Measurements from ENCODE around the gene RIOK3.
A peak's percentile ranks its signal among the peaks of the same experiment; 100 is the strongest.
"Not testable (repeated sequence)": the region's sequence is repeated elsewhere in the genome, so short reads cannot be mapped to it uniquely, and the experiment has no call there.

Gene RIOK3

GRCh38 chr18:23471486-23471885 lies 18.4 kb downstream of the RIOK3 start:
- no peaks in the 10 kb centered on the region for H3K4me1 ChIP-seq (ENCODE audit: control insufficient read depth in 1 of 2, insufficient read depth in 2 of 2, low read length in 2 of 2)
- no peaks in the 10 kb centered on the region for H3K27me3 ChIP-seq (ENCODE audit: low read depth, low read length)
- H3K27ac ChIP-seq (ENCODE audit: low read length) = no peak overlapping the region
- peaks cover 74 to 78% of the 10 kb centered on the region in 2 donors for H3K36me3 ChIP-seq (ENCODE audit: control insufficient read depth in 1 of 2, insufficient read depth in 2 of 2, low read length in 2 of 2)
- H3K9me3 ChIP-seq (ENCODE audit: control insufficient read depth in 1 of 2, low read length in 2 of 2) = no peaks in the 10 kb centered on the region
- no peak overlapping the region for H3K4me3 ChIP-seq (ENCODE audit: low read depth in 1 of 2, low read length in 2 of 2)

DNA sequence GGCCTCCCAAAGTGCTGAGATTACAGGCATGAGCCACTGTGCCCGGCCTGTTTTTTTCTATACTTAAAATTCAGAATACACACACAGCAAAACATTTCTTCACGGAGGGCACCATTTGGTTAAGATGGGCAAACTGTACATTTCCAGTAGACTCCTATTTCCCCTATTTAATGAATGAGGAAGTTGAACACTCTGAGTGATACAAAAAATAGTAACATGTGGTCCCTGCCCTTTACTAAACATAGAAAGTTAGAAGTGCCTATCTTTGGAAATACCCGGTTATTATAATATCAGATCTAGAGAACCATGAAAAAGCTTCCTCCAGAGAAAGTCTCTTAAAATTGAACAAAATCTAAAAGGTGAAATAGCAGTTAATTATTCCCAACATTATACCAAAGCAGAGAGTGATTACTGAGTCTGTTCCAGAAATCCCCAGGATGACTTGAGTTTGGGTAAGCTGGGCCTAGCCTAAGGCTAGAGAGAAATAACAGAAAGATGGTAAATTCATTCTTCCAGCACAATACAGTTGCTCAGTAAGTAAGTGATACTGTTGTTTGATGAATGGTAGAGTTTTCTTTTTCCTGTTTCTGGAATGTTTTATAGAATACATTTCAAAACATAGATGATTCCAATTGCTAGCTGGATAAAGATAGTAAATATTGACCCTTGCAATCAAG lies 26.9 kb downstream of the RIOK3 start:
- Histone ChIP-seq H3K9me3 (ENCODE audit: control insufficient read depth in 1 of 2, low read length in 2 of 2) (no peaks in the 10 kb centered on the region), H3K27me3 (ENCODE audit: low read depth, low read length) (no peaks in the 10 kb centered on the region), H3K4me3 (ENCODE audit: low read depth in 1 of 2, low read length in 2 of 2) (no peak overlapping the region), H3K36me3 (ENCODE audit: control insufficient read depth in 1 of 2, insufficient read depth in 2 of 2, low read length in 2 of 2) (peaks cover 48 to 64% of the 10 kb centered on the region in 2 donors), H3K27ac (ENCODE audit: low read length) (no peak overlapping the region), H3K4me1 (ENCODE audit: control insufficient read depth in 1 of 2, insufficient read depth in 2 of 2, low read length in 2 of 2) (no peaks in the 10 kb centered on the region)

- H3K36me3 ChIP-seq (ENCODE audit: control insufficient read depth in 1 of 2, insufficient read depth in 2 of 2, low read length in 2 of 2) = peaks cover 18 to 27% of the 10 kb centered on the region in 2 donors
- H3K4me3 ChIP-seq (ENCODE audit: low read depth in 1 of 2, low read length in 2 of 2) = no peak overlapping the region
- H3K27ac ChIP-seq (ENCODE audit: low read length) = no peak overlapping the region
- H3K27me3 ChIP-seq (ENCODE audit: low read depth, low read length) = no peaks in the 10 kb centered on the region
- peaks cover 0 to 4% of the 10 kb centered on the region in 2 donors for H3K4me1 ChIP-seq (ENCODE audit: control insufficient read depth in 1 of 2, insufficient read depth in 2 of 2, low read length in 2 of 2)
- no peaks in the 10 kb centered on the region for H3K9me3 ChIP-seq (ENCODE audit: control insufficient read depth in 1 of 2, low read length in 2 of 2)
Observed at GRCh38 chr18:23484561-23485182, 31.6 kb downstream of the RIOK3 start.

GRCh38 chr18:23485386-23485785 lies 32.3 kb downstream of the RIOK3 start:
- peaks cover 11 to 20% of the 10 kb centered on the region in 2 donors for H3K36me3 ChIP-seq (ENCODE audit: control insufficient read depth in 1 of 2, insufficient read depth in 2 of 2, low read length in 2 of 2)
- no peaks in the 10 kb centered on the region for H3K9me3 ChIP-seq (ENCODE audit: control insufficient read depth in 1 of 2, low read length in 2 of 2)
- H3K27me3 ChIP-seq (ENCODE audit: low read depth, low read length) = no peaks in the 10 kb centered on the region
- H3K4me3 ChIP-seq (ENCODE audit: low read depth in 1 of 2, low read length in 2 of 2) = no peak overlapping the region
- no peak overlapping the region for H3K27ac ChIP-seq (ENCODE audit: low read length)
- H3K4me1 ChIP-seq (ENCODE audit: control insufficient read depth in 1 of 2, insufficient read depth in 2 of 2, low read length in 2 of 2) = peaks cover 0 to 4% of the 10 kb centered on the region in 2 donors

DNA sequence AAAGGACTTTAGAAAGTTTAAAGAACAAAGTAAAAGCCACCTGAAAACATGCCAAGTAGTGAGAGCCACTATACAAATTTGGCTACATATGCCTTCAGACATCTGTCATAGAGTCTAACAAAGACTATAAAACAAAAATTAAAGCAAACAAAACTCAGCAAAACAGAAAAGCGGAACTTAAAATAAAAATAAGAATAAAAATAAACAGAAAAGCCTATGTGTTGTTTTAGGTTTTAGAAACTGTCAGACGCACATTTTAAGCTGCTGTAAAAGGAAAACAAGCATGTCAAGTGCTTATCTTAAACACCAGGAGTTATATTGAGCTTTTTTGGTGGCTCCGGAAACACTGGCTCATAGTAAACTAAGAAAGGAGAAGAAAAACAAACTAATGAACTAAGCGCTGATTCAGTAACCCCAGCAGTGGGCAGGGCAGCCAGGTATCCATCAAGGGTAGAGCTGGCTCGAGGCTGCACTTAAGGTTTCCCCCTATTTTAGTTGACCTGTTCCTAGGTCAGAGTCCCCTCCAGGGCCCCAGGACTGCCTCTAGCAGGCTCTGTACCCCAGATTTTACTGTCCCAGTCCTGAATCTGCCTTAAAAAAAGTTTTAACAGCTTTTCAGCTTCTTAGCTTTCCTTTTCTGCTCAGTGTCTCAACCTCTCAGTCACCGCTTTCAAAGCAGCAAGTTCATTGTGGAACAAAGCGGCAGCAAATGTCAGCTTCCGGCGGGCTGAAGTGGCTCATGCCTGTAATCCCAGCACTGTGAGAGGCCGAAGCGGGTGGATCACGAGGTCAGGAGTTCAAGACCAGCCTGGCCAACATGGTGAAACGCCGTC lies 34.9 kb downstream of the RIOK3 start:
- H3K36me3 ChIP-seq (ENCODE audit: control insufficient read depth in 1 of 2, insufficient read depth in 2 of 2, low read length in 2 of 2) = peaks cover 0 to 5% of the 10 kb centered on the region in 2 donors
- H3K27ac ChIP-seq (ENCODE audit: low read length) = peak overlapping the region; percentile 69
- H3K4me3 ChIP-seq (ENCODE audit: low read depth in 1 of 2, low read length in 2 of 2) = peak overlapping the region; percentile 24 to 37
- no peaks in the 10 kb centered on the region for H3K9me3 ChIP-seq (ENCODE audit: control insufficient read depth in 1 of 2, low read length in 2 of 2)
- peaks cover 0 to 4% of the 10 kb centered on the region in 2 donors for H3K4me1 ChIP-seq (ENCODE audit: control insufficient read depth in 1 of 2, insufficient read depth in 2 of 2, low read length in 2 of 2)
- H3K27me3 ChIP-seq (ENCODE audit: low read depth, low read length) = no peaks in the 10 kb centered on the region

- not testable (repeated sequence) for H3K27ac ChIP-seq (ENCODE audit: low read length); H3K4me3 ChIP-seq (ENCODE audit: low read depth in 1 of 2, low read length in 2 of 2); H3K4me1 ChIP-seq (ENCODE audit: control insufficient read depth in 1 of 2, insufficient read depth in 2 of 2, low read length in 2 of 2); H3K9me3 ChIP-seq (ENCODE audit: control insufficient read depth in 1 of 2, low read length in 2 of 2); H3K36me3 ChIP-seq (ENCODE audit: control insufficient read depth in 1 of 2, insufficient read depth in 2 of 2, low read length in 2 of 2); H3K27me3 ChIP-seq (ENCODE audit: low read depth, low read length)
Observed at GRCh38 chr18:23489586-23489985, 36.5 kb downstream of the RIOK3 start.

DNA sequence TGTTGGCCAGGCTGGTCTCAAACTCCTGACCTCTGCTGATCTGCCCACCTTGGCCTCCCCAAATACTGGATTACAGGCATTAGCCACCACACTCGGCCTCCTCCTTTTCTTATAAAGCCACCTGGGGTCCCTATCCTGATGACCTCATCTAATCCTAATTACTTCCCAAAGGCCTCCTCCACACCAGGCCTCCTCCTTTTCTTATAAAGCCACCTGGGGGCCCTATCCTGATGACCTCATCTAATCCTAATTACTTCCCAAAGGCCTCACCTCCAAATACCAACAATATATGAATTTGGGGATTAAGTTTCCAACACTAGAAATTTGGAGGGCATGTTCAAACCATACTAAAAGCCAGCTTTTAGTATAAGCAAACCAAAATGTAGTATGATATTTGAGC lies 40.6 kb downstream of the RIOK3 start:
- Histone ChIP-seq H3K27me3 (ENCODE audit: low read depth, low read length) (no peaks in the 10 kb centered on the region), H3K36me3 (ENCODE audit: control insufficient read depth in 1 of 2, insufficient read depth in 2 of 2, low read length in 2 of 2) (no peaks in the 10 kb centered on the region), H3K27ac (ENCODE audit: low read length) (no peak overlapping the region), H3K4me3 (ENCODE audit: low read depth in 1 of 2, low read length in 2 of 2) (no peak overlapping the region), H3K9me3 (ENCODE audit: control insufficient read depth in 1 of 2, low read length in 2 of 2) (no peaks in the 10 kb centered on the region), H3K4me1 (ENCODE audit: control insufficient read depth in 1 of 2, insufficient read depth in 2 of 2, low read length in 2 of 2) (no peaks in the 10 kb centered on the region)

- H3K9me3 ChIP-seq (ENCODE audit: control insufficient read depth in 1 of 2, low read length in 2 of 2) = no peaks in the 10 kb centered on the region
- no peaks in the 10 kb centered on the region for H3K4me1 ChIP-seq (ENCODE audit: control insufficient read depth in 1 of 2, insufficient read depth in 2 of 2, low read length in 2 of 2)
- H3K27ac ChIP-seq (ENCODE audit: low read length) = no peak overlapping the region
- H3K36me3 ChIP-seq (ENCODE audit: control insufficient read depth in 1 of 2, insufficient read depth in 2 of 2, low read length in 2 of 2) = no peaks in the 10 kb centered on the region
- H3K27me3 ChIP-seq (ENCODE audit: low read depth, low read length) = no peaks in the 10 kb centered on the region
- H3K4me3 ChIP-seq (ENCODE audit: low read depth in 1 of 2, low read length in 2 of 2) = no peak overlapping the region
Observed at GRCh38 chr18:23494992-23495391, 41.9 kb downstream of the RIOK3 start.

GRCh38 chr18:23495723-23496440 lies 42.8 kb downstream of the RIOK3 start:
- Histone ChIP-seq H3K36me3 (ENCODE audit: control insufficient read depth in 1 of 2, insufficient read depth in 2 of 2, low read length in 2 of 2) (no peaks in the 10 kb centered on the region), H3K27ac (ENCODE audit: low read length) (no peak overlapping the region), H3K4me3 (ENCODE audit: low read depth in 1 of 2, low read length in 2 of 2) (no peak overlapping the region), H3K9me3 (ENCODE audit: control insufficient read depth in 1 of 2, low read length in 2 of 2) (no peaks in the 10 kb centered on the region), H3K4me1 (ENCODE audit: control insufficient read depth in 1 of 2, insufficient read depth in 2 of 2, low read length in 2 of 2) (no peaks in the 10 kb centered on the region), H3K27me3 (ENCODE audit: low read depth, low read length) (no peaks in the 10 kb centered on the region)

GRCh38 chr18:23498117-23498516 lies 45.0 kb downstream of the RIOK3 start:
- H3K27ac ChIP-seq (ENCODE audit: low read length) = no peak overlapping the region
- no peaks in the 10 kb centered on the region for H3K27me3 ChIP-seq (ENCODE audit: low read depth, low read length)
- H3K4me1 ChIP-seq (ENCODE audit: control insufficient read depth in 1 of 2, insufficient read depth in 2 of 2, low read length in 2 of 2) = no peaks in the 10 kb centered on the region
- H3K4me3 ChIP-seq (ENCODE audit: low read depth in 1 of 2, low read length in 2 of 2) = no peak overlapping the region
- no peaks in the 10 kb centered on the region for H3K9me3 ChIP-seq (ENCODE audit: control insufficient read depth in 1 of 2, low read length in 2 of 2)
- H3K36me3 ChIP-seq (ENCODE audit: control insufficient read depth in 1 of 2, insufficient read depth in 2 of 2, low read length in 2 of 2) = no peaks in the 10 kb centered on the region

DNA sequence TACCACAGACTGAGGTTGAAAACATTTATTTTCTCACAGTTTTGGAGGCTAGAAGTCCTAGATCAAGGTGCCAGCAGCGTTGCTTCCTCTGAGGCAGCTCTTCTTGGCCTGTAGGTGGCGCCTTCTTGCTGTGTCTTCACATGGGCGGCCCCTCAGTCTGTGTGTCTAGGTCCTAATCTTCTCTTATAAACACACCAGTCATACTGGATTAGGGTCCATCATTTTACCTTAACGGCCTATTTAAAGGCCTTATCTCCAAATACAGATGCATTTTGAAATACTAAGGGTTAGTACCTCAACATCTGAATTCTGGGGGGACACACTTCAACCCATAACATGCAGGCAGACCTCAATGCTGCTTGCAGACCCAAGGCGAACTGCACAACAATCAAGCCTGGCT lies 45.8 kb downstream of the RIOK3 start:
- H3K4me3 ChIP-seq (ENCODE audit: low read depth in 1 of 2, low read length in 2 of 2) = no peak overlapping the region
- H3K27ac ChIP-seq (ENCODE audit: low read length) = no peak overlapping the region
- no peaks in the 10 kb centered on the region for H3K4me1 ChIP-seq (ENCODE audit: control insufficient read depth in 1 of 2, insufficient read depth in 2 of 2, low read length in 2 of 2)
- H3K9me3 ChIP-seq (ENCODE audit: control insufficient read depth in 1 of 2, low read length in 2 of 2) = no peaks in the 10 kb centered on the region
- no peaks in the 10 kb centered on the region for H3K36me3 ChIP-seq (ENCODE audit: control insufficient read depth in 1 of 2, insufficient read depth in 2 of 2, low read length in 2 of 2)
- H3K27me3 ChIP-seq (ENCODE audit: low read depth, low read length) = no peaks in the 10 kb centered on the region

All from muscle layer of duodenum (tissue), 2 donors.